Adipose tissue (tissue), 3 donors: ENCODE results near the gene POLR2H. TPM values are rescaled to one million over a fixed set of nuclear protein-coding genes. Genes with fewer than 3 reads are reported as not detected.

Source experiments
- H3K27ac ChIP-seq: one replicate; pipeline ENCODE4 v1.5.1; 2013; ENCODE audit warnings: low read depth, low read length
- WGBS, 3 donors: extraction: QIAGEN DNeasy Blood & Tissue Kit; methylation state at CpG; one replicate each; pipeline ENCODE4 v1.1.7; 2013; 5-methylcytosine and 5-hydroxymethylcytosine counted together
- polyA plus RNA-seq, 3 donors: library from polyadenylated mRNA; stranded (reverse); fragments of 200-250 nt; gene quantifications; one replicate each; pipeline ENCODE4 v1.2.3, GENCODE V29; 2013
- donor health status: healthy with polysubstance abuse.
- donor health status: Bipolar disorder and iron deficiency.
- donor health status: healthy.

Gene POLR2H
- polyA plus RNA-seq, 3 donors = 55.7 to 89.0 (median 61.4) TPM

GRCh38 chr3:184348057-184348382 is 13.5 kb upstream of the POLR2H start:
- no peak overlapping the region for H3K27ac ChIP-seq
- WGBS, 3 donors = 68 to 89% (median 88%) methylated on average over 4 of the region's 4 CpGs

- H3K27ac ChIP-seq = no peak overlapping the region
- WGBS, 3 donors = 66 to 88% (median 82%) methylated on average over 10 of the region's 10 CpGs
Measured at GRCh38 chr3:184349563-184350470, 11.7 kb upstream of the POLR2H start.

- WGBS, 3 donors = 93 to 96% (median 95%) methylated on average over 6 of the region's 6 CpGs
- no peak overlapping the region for H3K27ac ChIP-seq
Measured at GRCh38 chr3:184350618-184351017, 10.9 kb upstream of the POLR2H start.

- no peak overlapping the region for H3K27ac ChIP-seq
- WGBS, 3 donors = 47 to 61% (median 56%) methylated on average over 9 of the region's 9 CpGs
Measured at GRCh38 chr3:184351511-184352148, 9.9 kb upstream of the POLR2H start.

GRCh38 chr3:184352149-184352785 is 9.2 kb upstream of the POLR2H start:
- H3K27ac ChIP-seq = no peak overlapping the region
- WGBS, 3 donors = 66 to 78% (median 75%) methylated on average over 14 to 15 of the region's 15 CpGs

- 90 to 95% (median 91%) methylated on average over 11 of the region's 11 CpGs for WGBS, 3 donors
- no peak overlapping the region for H3K27ac ChIP-seq
Measured at GRCh38 chr3:184352897-184353545, 8.5 kb upstream of the POLR2H start.

GRCh38 chr3:184353546-184353941 is 8.0 kb upstream of the POLR2H start:
- H3K27ac ChIP-seq = no peak overlapping the region
- WGBS, 3 donors = 91 to 92% (median 92%) methylated on average over 11 of the region's 11 CpGs

- WGBS, 3 donors = 49 to 53% (median 50%) methylated on average over 18 of the region's 18 CpGs
- no peak overlapping the region for H3K27ac ChIP-seq
Measured at GRCh38 chr3:184354121-184354728, 7.3 kb upstream of the POLR2H start.

- WGBS, 3 donors = 79 to 85% (median 83%) methylated on average over 8 of the region's 8 CpGs
Measured at GRCh38 chr3:184354754-184355153, 6.8 kb upstream of the POLR2H start.

GRCh38 chr3:184355261-184356040 is 6.1 kb upstream of the POLR2H start:
- no peak overlapping the region for H3K27ac ChIP-seq
- 80 to 89% (median 86%) methylated on average over 18 of the region's 18 CpGs for WGBS, 3 donors

More at GRCh38 chr3:184354754-184355153, 6.8 kb upstream of the POLR2H start:
- no peak overlapping the region for H3K27ac ChIP-seq

- no peak overlapping the region for H3K27ac ChIP-seq
- 92 to 95% (median 94%) methylated on average over 24 of the region's 24 CpGs for WGBS, 3 donors
Measured at GRCh38 chr3:184357248-184358123, 4.0 kb upstream of the POLR2H start.

GRCh38 chr3:184358124-184358767 is 3.3 kb upstream of the POLR2H start:
- WGBS, 3 donors = 91 to 94% (median 94%) methylated on average over 10 to 12 of the region's 12 CpGs
- no peak overlapping the region for H3K27ac ChIP-seq

- 52 to 73% (median 63%) methylated on average over 14 of the region's 14 CpGs for WGBS, 3 donors
- H3K27ac ChIP-seq = no peak overlapping the region
Measured at GRCh38 chr3:184358921-184359350, 2.6 kb upstream of the POLR2H start.

- 70 to 80% (median 76%) methylated on average over 9 of the region's 9 CpGs for WGBS, 3 donors
- no peak overlapping the region for H3K27ac ChIP-seq
Measured at GRCh38 chr3:184359610-184360009, 1.9 kb upstream of the POLR2H start.

- no peak overlapping the region for H3K27ac ChIP-seq
- 76 to 85% (median 78%) methylated on average over 12 of the region's 12 CpGs for WGBS, 3 donors
Measured at GRCh38 chr3:184360070-184360928, 1.2 kb upstream of the POLR2H start.
